ENCODE measurements around the gene LRRC1. TPM values are rescaled to one million over a fixed set of nuclear protein-coding genes. Genes with fewer than 3 reads are reported as not detected.

LRRC1 gene
- 16.3 TPM for total RNA-seq

DNA sequence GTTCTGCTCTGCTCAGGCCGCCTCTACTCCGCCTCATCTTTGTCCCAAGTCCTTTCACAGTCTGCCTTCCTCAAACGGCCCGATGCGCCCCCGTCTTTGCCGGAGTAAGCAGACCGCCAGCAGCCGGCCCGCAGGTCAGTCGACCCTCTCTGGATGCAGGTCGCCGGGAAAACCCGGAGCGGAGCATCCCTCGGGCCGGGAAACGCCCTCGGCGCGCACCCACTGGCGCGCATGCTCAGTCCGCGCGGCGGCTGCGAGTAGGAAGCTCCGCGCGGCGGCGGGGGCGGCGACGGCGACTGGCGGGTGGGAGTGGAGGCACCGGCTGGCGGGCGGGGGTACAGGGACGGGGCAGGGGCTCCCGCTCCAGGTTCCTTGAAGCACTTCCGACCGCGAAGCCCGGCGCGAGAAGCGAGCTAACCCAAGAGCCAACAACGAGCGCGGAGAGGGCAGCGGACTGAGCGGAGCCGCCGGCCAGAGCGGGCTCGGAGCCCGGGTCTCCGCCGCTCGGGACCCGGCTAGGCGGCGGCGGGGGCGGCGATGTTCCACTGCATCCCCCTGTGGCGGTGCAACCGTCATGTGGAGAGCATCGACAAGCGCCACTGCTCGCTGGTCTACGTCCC lies at the start of gene LRRC1:
Gene LRRC1, plus strand, starts transcription at position 286 of the 620 bp plus-strand sequence. Its CDS starts 252 bp downstream, at position 538.
- intact Hi-C loops (cut with DNase I): loop anchor here (1.0 to 10.0 kb wide), 7 partner anchors 37 to 440 kb away; partner anchors contain the start of gene GCLC
- Histone ChIP-seq H3K9me3 (peaks cover 0 to 2% of the 10 kb centered on the region in 2 donors), H3K27me3 (no peaks in the 10 kb centered on the region), H3K36me3 (no peaks in the 10 kb centered on the region), H3K4me3 (peak within 1 kb of the TSS; percentile 84 to 93), H3K27ac (peak within 1 kb of the TSS; percentile 74 to 91), H3K4me1 (peaks cover 3 to 5% of the 10 kb centered on the region in 2 donors)
- peak; percentile 59 to 96 for DNase-seq (ENCODE audit: low spot score in 2 of 2)
- TF ChIP-seq CTCF (IDR thresholded peaks at IDR 0.05): no peak

GRCh38 chr6:53746442-53747103 lies 48.2 kb upstream of the LRRC1 start:
- no peaks in the 10 kb centered on the region for H3K27me3 ChIP-seq
- no peak overlapping the region for H3K27ac ChIP-seq
- no peaks in the 10 kb centered on the region for H3K4me1 ChIP-seq
- H3K9me3 ChIP-seq: no peaks in the 10 kb centered on the region
- no peaks in the 10 kb centered on the region for H3K36me3 ChIP-seq
- no peak for DNase-seq (ENCODE audit: low spot score in 2 of 2)
- no peak overlapping the region for H3K4me3 ChIP-seq
- intact Hi-C loops (cut with DNase I): no loop called here
- TF ChIP-seq CTCF (IDR thresholded peaks at IDR 0.05): no peak

- H3K27me3 ChIP-seq: no peaks in the 10 kb centered on the region
- DNase-seq (ENCODE audit: low spot score in 2 of 2): no peak
- no peak overlapping the region for H3K27ac ChIP-seq
- no peaks in the 10 kb centered on the region for H3K9me3 ChIP-seq
- H3K4me3 ChIP-seq: no peak overlapping the region
- no peak for TF ChIP-seq CTCF (IDR thresholded peaks at IDR 0.05)
- intact Hi-C loops (cut with DNase I): no loop called here
- H3K4me1 ChIP-seq: no peaks in the 10 kb centered on the region
- H3K36me3 ChIP-seq: no peaks in the 10 kb centered on the region
These were observed 44.7 kb upstream of the LRRC1 start for GRCh38 chr6:53750052-53750650.

- TF ChIP-seq CTCF (IDR thresholded peaks at IDR 0.05): no peak
- no peaks in the 10 kb centered on the region for H3K9me3 ChIP-seq
- no peak overlapping the region for H3K4me3 ChIP-seq
- no peaks in the 10 kb centered on the region for H3K4me1 ChIP-seq
- DNase-seq (ENCODE audit: low spot score in 2 of 2): no peak
- H3K27me3 ChIP-seq: no peaks in the 10 kb centered on the region
- no peak overlapping the region for H3K27ac ChIP-seq
- intact Hi-C loops (cut with DNase I): no loop called here
- H3K36me3 ChIP-seq: no peaks in the 10 kb centered on the region
These were observed 43.4 kb upstream of the LRRC1 start for GRCh38 chr6:53751417-53751816.

DNA sequence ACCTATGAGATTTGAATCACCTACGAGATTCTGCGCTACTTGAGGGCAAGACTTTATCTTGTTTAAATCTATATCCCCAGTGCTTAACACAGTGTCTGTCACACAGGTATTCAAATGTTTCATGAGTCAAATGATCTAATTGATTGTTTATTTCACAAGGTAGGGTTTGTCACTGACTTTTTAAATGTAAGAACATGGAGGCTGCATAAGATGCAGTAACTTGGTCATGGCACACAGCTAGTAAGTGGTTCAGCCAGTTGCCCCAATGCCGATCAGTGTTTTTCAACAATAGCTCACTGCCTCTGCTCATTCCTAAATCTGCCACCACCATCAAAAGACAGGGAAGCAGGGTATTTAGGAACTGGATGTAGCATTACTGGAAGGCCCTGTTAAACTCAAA lies 42.4 kb upstream of the LRRC1 start:
- Histone ChIP-seq H3K36me3 (no peaks in the 10 kb centered on the region), H3K4me3 (no peak overlapping the region), H3K4me1 (no peaks in the 10 kb centered on the region), H3K27ac (no peak overlapping the region), H3K27me3 (no peaks in the 10 kb centered on the region), H3K9me3 (no peaks in the 10 kb centered on the region)
- DNase-seq (ENCODE audit: low spot score in 2 of 2): no peak
- intact Hi-C loops (cut with DNase I): no loop called here
- TF ChIP-seq CTCF (IDR thresholded peaks at IDR 0.05): no peak

All from ascending aorta (tissue), 2 donors.